Heart right ventricle (tissue), 16 donors: ENCODE results near the gene SS18L1. TPM values are rescaled to one million over a fixed set of nuclear protein-coding genes. Genes with fewer than 3 reads are reported as not detected.
"Not testable (repeated sequence)": the region's sequence is repeated elsewhere in the genome, so short reads cannot be mapped to it uniquely, and the experiment has no call there.

ENCODE experiments used
- ATAC-seq, 8 donors: fragments of 200-7000 bp; cut with Tn5 transposase; one replicate each; pipeline ENCODE4 v1.9.1; 2020; ENCODE audit warnings: mild to moderate bottlenecking in 8 of 8, moderate library complexity in 8 of 8, moderate number of reproducible peaks in 1 of 8
- DNase-seq, 2 donors: peaks; one replicate each; pipeline ENCODE4 v3.0.0-alpha.2; 2020
- H3K27ac ChIP-seq, 10 donors: fragments of 200-600 bp; sonication (generic) in 2 of 10; one replicate each; pipeline versions ENCODE4 v1.5.0 to v1.8.0; 2020 to 2022; ENCODE audit warnings: mild to moderate bottlenecking in 3 of 10
- H3K27me3 ChIP-seq, 7 donors: fragments of 200-600 bp; one replicate each; pipeline ENCODE4 v1.8.0; 2021 to 2022; ENCODE audit warnings: mild to moderate bottlenecking in 2 of 7
- H3K36me3 ChIP-seq, 9 donors: fragments of 200-600 bp; sonication (generic) in 1 of 9; one replicate each; pipeline versions ENCODE4 v1.5.0 to v1.8.0; 2020 to 2022; ENCODE audit warnings: mild to moderate bottlenecking in 2 of 9
- H3K4me1 ChIP-seq, 9 donors: fragments of 200-600 bp; sonication (generic) in 1 of 9; one replicate each; pipeline versions ENCODE4 v1.5.0 to v1.8.0; 2020 to 2022; ENCODE audit warnings: mild to moderate bottlenecking in 4 of 9
- H3K4me3 ChIP-seq, 10 donors: fragments of 200-600 bp; sonication (generic) in 2 of 10; one replicate each; pipeline versions ENCODE4 v1.5.0 to v1.8.0; 2020 to 2022; ENCODE audit warnings: mild to moderate bottlenecking in 7 of 10, moderate library complexity in 2 of 10
- H3K9me3 ChIP-seq, 11 donors: fragments of 200-600 bp in 10 of 11; sonication (generic) in 2 of 11; one replicate each; pipeline versions ENCODE4 v1.5.0 to v1.8.0; 2013 to 2022; ENCODE audit warnings: mild to moderate bottlenecking in 2 of 11, control low read depth in 1 of 11, moderate library complexity in 1 of 11
- CTCF ChIP-seq, 9 donors: fragments of 200-600 bp; sonication (generic) in 2 of 9; IDR thresholded peaks; one replicate each; pipeline versions ENCODE4 v1.5.0 to v1.8.0; 2021 to 2022; ENCODE audit warnings: antibody characterized with exemption in 9 of 9, mild to moderate bottlenecking in 5 of 9, moderate library complexity in 1 of 9
- WGBS, 2 donors: extraction: QIAGEN DNeasy Blood & Tissue Kit; methylation state at CpG; one replicate each; pipeline ENCODE4 v1.1.7; 2013; ENCODE audit warnings: inconsistent platforms in 1 of 2; 5-methylcytosine and 5-hydroxymethylcytosine counted together
- intact Hi-C, 10 donors: fragments of 100-400 bp; cut with DNase I; formaldehyde crosslinking; loops; one replicate each; pipeline versions ENCODE4 v1.11.1 to v1.14.2; 2022
- polyA plus RNA-seq, 2 donors: library from polyadenylated mRNA; stranded (reverse); fragments of 200-250 nt; gene quantifications; one replicate each; pipeline ENCODE4 v1.2.3, GENCODE V29; 2013
- total RNA-seq, 10 donors: library from RNA; stranded (reverse); fragmentation: NEBNext Ultra II Directional in 3 of 10; extraction: Animal tissue kit (Norgen Biotek cat#: 25700) in 3 of 10; gene quantifications; one replicate each; pipeline versions ENCODE4 v1.2.1 to v1.2.4, GENCODE V29; 2021 to 2023
- donor health status: Arrhythmogenic right ventricular cardiomyopathy.
- donor health status: ischemic (EF 13 %, LVEDD 7.1; RV severe dilation, severe dysfunction).
- donor health status: healthy with polysubstance abuse.
- donor health status: DM: no; HTN: yes; CAD: no.
- donor health status: DM: no; HTN: no; CAD: no.
- donor health status: ischemic (EF 25% LVEDD 6.9; RV normal size, moderate dysfunction).
- donor health status: ischemic (EF 25% LVEDD 5.7; RV mildly dilated, moderate dysfunction).
- donor health status: healthy.
- donor health status: DM: yes; HTN: yes; CAD: no.
- donor health status: Ischemic cardiomyopathy.
- donor health status: ischemic (EF 35%, LVEDD 5.7; RV mildly dilated, moderate dysfunction).
- donor health status: nonischemic (EF 11% LVEDD 7.7; RV severe dilation, severe dysfunction).
- donor health status: DM: yes; HTN: yes; CAD: no.
- donor health status: PGD.
- donor health status: ischemic (EF 29% LVEDD 5.4; RV normal size, mild dysfunction).
- donor health status: nonischemic (EF 23%, LVEDD 6.1; RV moderate dilation, normal function).

Gene SS18L1
- total and polyA plus RNA-seq, 12 donors: 5.2 to 22.3 (median 7.4) TPM

- H3K27ac ChIP-seq: no peak overlapping the region
- H3K4me3 ChIP-seq: no peak overlapping the region
- no peak for ATAC-seq
- no peak for DNase-seq
- intact Hi-C loops: no loop called here
- no peaks in the 10 kb centered on the region for H3K4me1 ChIP-seq
- no peak for TF ChIP-seq CTCF (IDR thresholded peaks at IDR 0.05)
- peaks cover 0 to 7% (median 0%) of the 10 kb centered on the region in 7 donors for H3K27me3 ChIP-seq
- peaks cover 0 to 75% (median 34%) of the 10 kb centered on the region in 11 donors for H3K9me3 ChIP-seq
- WGBS, 2 donors: 93 to 97% methylated on average over 5 of the region's 5 CpGs
- no peaks in the 10 kb centered on the region for H3K36me3 ChIP-seq
Observed at GRCh38 chr20:62105592-62105991, 38.0 kb upstream of the SS18L1 start.

GRCh38 chr20:62111148-62111547 is 32.4 kb upstream of the SS18L1 start:
- H3K9me3 ChIP-seq: peaks cover 0 to 76% (median 43%) of the 10 kb centered on the region in 11 donors
- WGBS, 2 donors: 79 to 86% methylated on average over 6 of the region's 6 CpGs
- H3K36me3 ChIP-seq: no peaks in the 10 kb centered on the region
- DNase-seq (no peak), ATAC-seq (no peak)
- intact Hi-C loops: no loop called here
- H3K27ac ChIP-seq: no peak overlapping the region
- H3K27me3 ChIP-seq: peaks cover 0 to 4% (median 0%) of the 10 kb centered on the region in 7 donors
- H3K4me1 ChIP-seq: no peaks in the 10 kb centered on the region
- TF ChIP-seq CTCF (IDR thresholded peaks at IDR 0.05): no peak
- H3K4me3 ChIP-seq: no peak overlapping the region

GRCh38 chr20:62112368-62112767 is 31.2 kb upstream of the SS18L1 start:
- 92 to 96% methylated on average over 6 of the region's 6 CpGs for WGBS, 2 donors
- peaks cover 0 to 6% (median 4%) of the 10 kb centered on the region in 9 donors for H3K4me1 ChIP-seq
- ATAC-seq: no peak
- no peaks in the 10 kb centered on the region for H3K36me3 ChIP-seq
- H3K27ac ChIP-seq: no peak overlapping the region
- peaks cover 0 to 15% (median 3%) of the 10 kb centered on the region in 7 donors for H3K27me3 ChIP-seq
- no peak for TF ChIP-seq CTCF (IDR thresholded peaks at IDR 0.05)
- H3K9me3 ChIP-seq: peaks cover 0 to 63% (median 42%) of the 10 kb centered on the region in 11 donors
- DNase-seq: no peak
- no peak overlapping the region for H3K4me3 ChIP-seq
- intact Hi-C loops: no loop called here

- Histone ChIP-seq H3K36me3 (no peaks in the 10 kb centered on the region), H3K4me3 (no peak overlapping the region), H3K27me3 (peaks cover 0 to 24% (median 15%) of the 10 kb centered on the region in 7 donors), H3K4me1 (peaks cover 0 to 28% (median 22%) of the 10 kb centered on the region in 9 donors), H3K27ac (no peak overlapping the region), H3K9me3 (peaks cover 0 to 38% (median 16%) of the 10 kb centered on the region in 11 donors)
- intact Hi-C loops: loop anchor here in 3 of 10 donors (5.0 kb wide), 1 partner anchor 48 kb away; the partner anchor contains the start of gene TAF4 (in 3 of the 3)
- ATAC-seq: no peak
- no peak for TF ChIP-seq CTCF (IDR thresholded peaks at IDR 0.05)
- WGBS, 2 donors: 56 to 62% methylated on average over 8 of the region's 8 CpGs
- DNase-seq: no peak
Observed at GRCh38 chr20:62114894-62115293, 28.7 kb upstream of the SS18L1 start.

GRCh38 chr20:62115800-62116407 is 27.7 kb upstream of the SS18L1 start:
- not testable (repeated sequence) for H3K4me3 ChIP-seq, ATAC-seq, H3K36me3 ChIP-seq, H3K27ac ChIP-seq, DNase-seq
- Histone ChIP-seq H3K27me3 (peaks cover 0 to 24% (median 15%) of the 10 kb centered on the region in 7 donors), H3K9me3 (peaks cover 0 to 28% (median 11%) of the 10 kb centered on the region in 11 donors), H3K4me1 (peaks cover 0 to 38% (median 31%) of the 10 kb centered on the region in 9 donors)
- 80 to 85% methylated on average over 7 of the region's 7 CpGs for WGBS, 2 donors
- intact Hi-C loops: loop anchor here in 3 of 10 donors (5.0 kb wide), 1 partner anchor 49 kb away; the partner anchor contains the start of gene TAF4 (in 3 of the 3)
